GM12874 (cell line): ENCODE results near the gene TGFBR2.

Source experiments
- CTCF ChIP-seq: IDR thresholded peaks from 2 replicates; pipeline ENCODE4 v1.5.1; 2011; ENCODE audit warnings: low read depth, mild to moderate bottlenecking, control low read depth, low read length, moderate library complexity; ENCODE audit not compliant: insufficient read depth

The TGFBR2 gene

GRCh38 chr3:30642849-30643361 lies 36.5 kb downstream of the TGFBR2 start:
- TF ChIP-seq CTCF, result no peak

- TF ChIP-seq CTCF, result no peak
Measured at GRCh38 chr3:30643763-30644462, 37.5 kb downstream of the TGFBR2 start.

- TF ChIP-seq CTCF, result no peak
Measured at GRCh38 chr3:30644615-30645014, 38.2 kb downstream of the TGFBR2 start.

GRCh38 chr3:30645077-30645476 lies 38.7 kb downstream of the TGFBR2 start:
- no peak for TF ChIP-seq CTCF

- TF ChIP-seq CTCF, result no peak
Measured at GRCh38 chr3:30646181-30646876, 39.9 kb downstream of the TGFBR2 start.

GRCh38 chr3:30646961-30647752 lies 40.8 kb downstream of the TGFBR2 start:
- TF ChIP-seq CTCF, result no peak
